ENCODE measurements around the gene TJP1. TPM values are rescaled to one million over a fixed set of nuclear protein-coding genes. Genes with fewer than 3 reads are reported as not detected.

The TJP1 gene
- total RNA-seq, 4 donors from 2014 or later, result 69.6 to 142 (median 119) TPM

DNA sequence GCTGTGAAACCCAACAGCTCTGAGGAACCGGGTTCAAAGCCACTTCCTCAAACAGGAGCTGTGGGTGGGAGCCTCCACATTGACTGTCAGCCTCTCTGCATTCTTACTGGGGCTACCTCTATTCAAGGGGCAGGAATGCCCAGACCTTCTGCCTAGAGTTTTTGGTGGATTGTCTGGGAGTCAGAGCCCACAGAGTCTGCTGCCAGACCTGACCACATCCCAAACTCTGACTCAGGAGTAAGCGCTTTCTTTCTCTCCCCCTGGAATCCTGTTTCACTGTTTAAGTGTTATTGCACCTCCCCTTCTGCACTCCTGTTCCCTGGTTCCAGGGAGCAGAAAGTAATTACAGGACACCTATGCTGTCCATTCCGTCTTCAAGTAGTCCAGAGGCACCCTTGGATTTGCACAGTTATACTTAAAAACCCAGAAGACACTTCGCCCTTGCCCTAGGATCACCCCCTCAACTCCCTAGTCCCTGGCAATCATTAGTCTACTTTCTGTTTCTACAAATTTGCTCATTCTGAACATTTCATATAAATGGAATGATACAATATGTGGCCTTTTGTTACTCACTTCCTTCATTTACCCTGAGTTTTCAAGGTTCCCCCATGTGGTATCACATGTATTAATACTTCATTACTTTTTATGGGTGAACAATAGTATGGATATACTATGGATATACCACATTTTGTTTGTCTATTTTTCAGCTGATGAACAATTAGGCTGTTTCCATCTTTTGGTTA, 37.9 kb upstream of the TJP1 start:
- 83 to 86% methylated on average over 4 of the region's 4 CpGs for WGBS, 2 donors
- Histone ChIP-seq H3K27me3 (no peaks in the 10 kb centered on the region), H3K36me3 (no peaks in the 10 kb centered on the region), H3K27ac (no peak overlapping the region), H3K9me3 (no peaks in the 10 kb centered on the region), H3K4me1 (no peaks in the 10 kb centered on the region), H3K4me3 (no peak overlapping the region)
- no peak for TF ChIP-seq POLR2A (IDR thresholded peaks at IDR 0.05)
- TF ChIP-seq, protein P1, sequence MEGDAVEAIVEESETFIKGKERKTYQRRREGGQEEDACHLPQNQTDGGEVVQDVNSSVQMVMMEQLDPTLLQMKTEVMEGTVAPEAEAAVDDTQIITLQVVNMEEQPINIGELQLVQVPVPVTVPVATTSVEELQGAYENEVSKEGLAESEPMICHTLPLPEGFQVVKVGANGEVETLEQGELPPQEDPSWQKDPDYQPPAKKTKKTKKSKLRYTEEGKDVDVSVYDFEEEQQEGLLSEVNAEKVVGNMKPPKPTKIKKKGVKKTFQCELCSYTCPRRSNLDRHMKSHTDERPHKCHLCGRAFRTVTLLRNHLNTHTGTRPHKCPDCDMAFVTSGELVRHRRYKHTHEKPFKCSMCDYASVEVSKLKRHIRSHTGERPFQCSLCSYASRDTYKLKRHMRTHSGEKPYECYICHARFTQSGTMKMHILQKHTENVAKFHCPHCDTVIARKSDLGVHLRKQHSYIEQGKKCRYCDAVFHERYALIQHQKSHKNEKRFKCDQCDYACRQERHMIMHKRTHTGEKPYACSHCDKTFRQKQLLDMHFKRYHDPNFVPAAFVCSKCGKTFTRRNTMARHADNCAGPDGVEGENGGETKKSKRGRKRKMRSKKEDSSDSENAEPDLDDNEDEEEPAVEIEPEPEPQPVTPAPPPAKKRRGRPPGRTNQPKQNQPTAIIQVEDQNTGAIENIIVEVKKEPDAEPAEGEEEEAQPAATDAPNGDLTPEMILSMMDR (IDR thresholded peaks at IDR 0.05), result no peak
- DNase-seq, result no peak
- intact Hi-C loops (cut with DNase I), result no loop called here

DNA sequence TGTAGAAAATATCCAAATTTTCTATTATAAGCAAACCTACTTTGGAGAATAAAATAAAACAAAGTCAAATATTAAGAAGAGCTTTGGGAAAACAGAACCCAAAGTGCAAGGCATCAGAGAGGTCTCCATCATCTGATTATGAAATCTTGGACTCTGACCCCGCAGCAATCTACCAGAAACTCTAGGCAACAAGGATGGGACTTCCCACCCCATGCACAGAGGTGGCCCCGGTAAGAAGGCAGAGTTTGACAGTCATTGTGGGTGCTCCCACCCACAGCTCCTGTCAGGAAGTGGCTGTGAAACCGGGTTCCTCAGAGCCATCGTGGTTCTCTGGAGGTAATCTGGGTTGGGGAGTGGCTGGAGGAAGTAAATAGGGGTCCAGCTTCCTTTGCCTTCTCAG, 37.0 kb upstream of the TJP1 start:
- intact Hi-C loops (cut with DNase I), result no loop called here
- no peak for DNase-seq
- no peaks in the 10 kb centered on the region for H3K27me3 ChIP-seq
- H3K9me3 ChIP-seq, result no peaks in the 10 kb centered on the region
- TF ChIP-seq POLR2A (IDR thresholded peaks at IDR 0.05), result no peak
- TF ChIP-seq, protein P1 (IDR thresholded peaks at IDR 0.05), result no peak
- WGBS, 2 donors, result 55 to 71% methylated on average over 4 of the region's 4 CpGs
- H3K27ac ChIP-seq, result no peak overlapping the region
- no peak overlapping the region for H3K4me3 ChIP-seq
- H3K4me1 ChIP-seq, result no peaks in the 10 kb centered on the region
- H3K36me3 ChIP-seq, result no peaks in the 10 kb centered on the region

DNA sequence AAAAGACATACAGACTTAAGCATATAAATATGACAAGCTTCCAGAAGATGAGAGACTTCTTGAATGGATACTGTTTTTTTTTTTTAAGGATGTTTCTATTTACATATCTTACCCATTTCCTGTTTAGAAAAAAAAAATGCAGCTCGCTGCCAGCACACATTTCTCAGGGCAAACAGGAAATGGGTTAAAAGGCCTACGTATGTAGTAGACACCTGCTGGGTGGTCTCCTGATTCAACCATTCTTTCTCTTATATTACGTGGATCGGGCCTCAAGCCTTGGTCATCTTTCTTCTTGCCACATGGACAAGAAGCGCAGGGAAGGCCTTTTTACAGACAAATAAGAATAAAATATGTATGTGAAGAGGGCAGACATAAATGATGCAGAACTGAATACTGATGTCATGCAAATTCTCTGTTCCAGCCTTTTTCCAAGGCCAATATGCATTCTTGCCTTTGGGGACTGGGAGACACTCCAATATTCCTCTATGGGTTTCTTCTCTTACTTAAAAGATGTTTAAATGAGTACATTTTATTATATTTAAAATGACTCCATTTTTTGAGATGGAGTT, 35.0 kb upstream of the TJP1 start:
- no peak for DNase-seq

DNA sequence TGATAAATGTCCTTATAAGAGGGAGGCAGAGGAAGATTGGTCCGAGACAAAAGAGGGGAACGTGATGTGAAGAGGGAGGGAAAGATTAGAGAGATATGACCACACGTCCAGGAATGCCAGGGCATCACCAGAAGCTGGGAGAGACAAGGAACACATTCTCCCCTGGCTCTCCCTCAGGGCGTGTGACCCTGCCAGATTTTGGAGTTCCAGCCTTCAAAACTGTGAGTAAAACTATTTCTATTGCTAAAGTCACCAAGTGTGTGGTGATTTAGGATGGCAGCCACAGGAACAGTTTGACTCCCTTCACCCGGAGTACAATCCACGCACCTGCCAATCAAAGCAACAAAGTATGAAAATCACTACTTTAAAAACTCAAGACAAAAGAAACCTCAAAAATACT, 32.1 kb upstream of the TJP1 start:
- Histone ChIP-seq H3K27me3 (no peaks in the 10 kb centered on the region), H3K4me1 (peaks cover 0 to 11% (median 0%) of the 10 kb centered on the region in 3 donors), H3K4me3 (no peak overlapping the region), H3K27ac (no peak overlapping the region), H3K36me3 (no peaks in the 10 kb centered on the region), H3K9me3 (peaks cover 0 to 9% (median 0%) of the 10 kb centered on the region in 3 donors)
- DNase-seq, result no peak
- 50 to 58% methylated on average over 6 of the region's 6 CpGs for WGBS, 2 donors
- intact Hi-C loops (cut with DNase I), result no loop called here
- no peak for TF ChIP-seq POLR2A (IDR thresholded peaks at IDR 0.05)
- TF ChIP-seq, protein P1 (IDR thresholded peaks at IDR 0.05), result no peak

More for the DNA sequence above, 35.0 kb upstream of the TJP1 start:
- no peak overlapping the region for H3K4me3 ChIP-seq
- H3K27me3 ChIP-seq, result no peaks in the 10 kb centered on the region
- WGBS, 2 donors, result 69 to 80% methylated on average over 5 of the region's 5 CpGs
- H3K9me3 ChIP-seq, result no peaks in the 10 kb centered on the region
- H3K36me3 ChIP-seq, result no peaks in the 10 kb centered on the region
- H3K4me1 ChIP-seq, result no peaks in the 10 kb centered on the region
- TF ChIP-seq, protein P1 (IDR thresholded peaks at IDR 0.05), result no peak
- no peak for TF ChIP-seq POLR2A (IDR thresholded peaks at IDR 0.05)
- intact Hi-C loops (cut with DNase I), result no loop called here
- no peak overlapping the region for H3K27ac ChIP-seq

DNA sequence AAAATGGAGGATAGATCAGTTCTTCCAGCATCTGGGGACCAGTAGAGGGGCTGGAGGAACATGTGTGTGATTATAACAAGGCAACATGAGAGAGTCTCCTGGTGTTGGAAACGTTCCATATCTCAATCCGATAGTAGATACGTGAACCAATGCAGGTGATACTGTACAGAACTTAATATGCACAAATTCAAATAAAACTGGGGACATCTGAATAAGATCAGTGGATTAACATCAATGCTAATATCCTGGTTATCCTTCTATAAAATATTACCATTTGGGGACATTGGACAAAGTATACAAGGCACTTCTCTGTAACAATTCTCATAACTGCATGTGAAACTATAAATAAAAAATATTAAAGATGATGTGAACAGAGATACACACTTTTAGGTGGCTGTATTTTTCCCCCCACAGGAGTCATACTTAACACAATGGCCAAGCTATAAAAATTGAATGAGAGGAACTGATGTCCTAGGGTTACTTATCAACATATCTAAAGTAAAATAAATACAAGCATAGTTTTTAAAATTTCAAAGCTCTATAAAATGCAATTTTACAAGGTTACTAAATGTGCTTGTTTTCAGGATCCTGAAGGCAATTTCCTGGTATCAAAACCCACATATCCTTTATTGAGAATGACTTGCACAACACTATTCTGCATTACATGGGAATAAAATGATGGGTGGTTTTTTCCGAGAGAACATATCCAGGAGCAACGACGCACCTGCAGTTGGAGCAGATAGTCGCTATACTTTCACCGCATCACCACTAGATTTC, 31.1 kb upstream of the TJP1 start:
- no peak overlapping the region for H3K4me3 ChIP-seq
- no peaks in the 10 kb centered on the region for H3K27me3 ChIP-seq
- no peaks in the 10 kb centered on the region for H3K36me3 ChIP-seq
- TF ChIP-seq POLR2A (IDR thresholded peaks at IDR 0.05), result no peak
- TF ChIP-seq, protein P1 (IDR thresholded peaks at IDR 0.05), result no peak
- DNase-seq, result no peak
- WGBS, 2 donors, result 88 to 90% methylated on average over 8 of the region's 8 CpGs
- H3K27ac ChIP-seq, result no peak overlapping the region
- intact Hi-C loops (cut with DNase I), result no loop called here
- peaks cover 0 to 14% (median 0%) of the 10 kb centered on the region in 3 donors for H3K4me1 ChIP-seq
- peaks cover 0 to 9% (median 0%) of the 10 kb centered on the region in 3 donors for H3K9me3 ChIP-seq
